Measurements from ENCODE around the gene SDCBP2. TPM values are rescaled to one million over a fixed set of nuclear protein-coding genes. Genes with fewer than 3 reads are reported as not detected.
A peak's percentile ranks its signal among the peaks of the same experiment; 100 is the strongest.
"Not testable (repeated sequence)": the region's sequence is repeated elsewhere in the genome, so short reads cannot be mapped to it uniquely, and the experiment has no call there.

The SDCBP2 gene
- total RNA-seq, 4 donors from 2014 or later, result 29.7 to 361 (median 306) TPM

DNA sequence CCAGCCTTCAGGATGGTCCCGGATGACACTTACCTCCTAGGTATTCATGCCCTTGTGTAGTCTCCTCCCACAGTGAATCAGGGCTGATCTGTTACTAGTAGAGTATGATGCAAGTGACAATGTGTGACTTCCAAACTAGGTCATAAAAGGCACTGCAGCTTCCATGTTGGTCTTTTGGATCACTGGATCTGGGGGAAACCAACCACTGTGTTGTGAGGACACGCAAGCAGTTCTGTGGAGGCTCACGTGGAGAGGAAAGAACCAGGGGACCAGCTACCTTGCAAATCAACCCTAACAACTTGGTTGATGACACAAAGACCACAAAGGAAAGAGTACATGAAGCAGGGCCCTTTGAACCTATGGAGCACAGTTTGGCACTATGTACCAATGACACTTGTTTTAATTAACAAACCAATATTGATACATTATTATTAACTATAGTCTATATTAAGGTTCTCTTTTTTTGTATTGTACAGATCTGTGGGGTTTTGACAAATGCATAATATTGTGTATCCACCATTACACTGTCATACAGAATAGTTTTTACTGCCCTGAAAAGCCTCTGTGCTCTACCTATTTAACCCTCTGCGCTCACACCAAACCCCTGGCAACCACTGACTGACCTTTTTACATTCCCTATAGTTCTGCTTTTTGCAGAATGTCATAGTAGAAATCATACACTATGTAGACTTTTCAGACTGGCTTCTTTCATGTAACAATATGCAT lies 16.3 kb upstream of the SDCBP2 start:
- H3K27me3 ChIP-seq, result no peaks in the 10 kb centered on the region
- TF ChIP-seq, protein P1, sequence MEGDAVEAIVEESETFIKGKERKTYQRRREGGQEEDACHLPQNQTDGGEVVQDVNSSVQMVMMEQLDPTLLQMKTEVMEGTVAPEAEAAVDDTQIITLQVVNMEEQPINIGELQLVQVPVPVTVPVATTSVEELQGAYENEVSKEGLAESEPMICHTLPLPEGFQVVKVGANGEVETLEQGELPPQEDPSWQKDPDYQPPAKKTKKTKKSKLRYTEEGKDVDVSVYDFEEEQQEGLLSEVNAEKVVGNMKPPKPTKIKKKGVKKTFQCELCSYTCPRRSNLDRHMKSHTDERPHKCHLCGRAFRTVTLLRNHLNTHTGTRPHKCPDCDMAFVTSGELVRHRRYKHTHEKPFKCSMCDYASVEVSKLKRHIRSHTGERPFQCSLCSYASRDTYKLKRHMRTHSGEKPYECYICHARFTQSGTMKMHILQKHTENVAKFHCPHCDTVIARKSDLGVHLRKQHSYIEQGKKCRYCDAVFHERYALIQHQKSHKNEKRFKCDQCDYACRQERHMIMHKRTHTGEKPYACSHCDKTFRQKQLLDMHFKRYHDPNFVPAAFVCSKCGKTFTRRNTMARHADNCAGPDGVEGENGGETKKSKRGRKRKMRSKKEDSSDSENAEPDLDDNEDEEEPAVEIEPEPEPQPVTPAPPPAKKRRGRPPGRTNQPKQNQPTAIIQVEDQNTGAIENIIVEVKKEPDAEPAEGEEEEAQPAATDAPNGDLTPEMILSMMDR (IDR thresholded peaks at IDR 0.05), result no peak
- TF ChIP-seq POLR2A (IDR thresholded peaks at IDR 0.05), result no peak
- no peaks in the 10 kb centered on the region for H3K4me1 ChIP-seq
- H3K9me3 ChIP-seq, result no peaks in the 10 kb centered on the region
- no peak for DNase-seq
- H3K4me3 ChIP-seq, result no peak overlapping the region
- H3K36me3 ChIP-seq, result no peaks in the 10 kb centered on the region
- H3K27ac ChIP-seq, result no peak overlapping the region

DNA sequence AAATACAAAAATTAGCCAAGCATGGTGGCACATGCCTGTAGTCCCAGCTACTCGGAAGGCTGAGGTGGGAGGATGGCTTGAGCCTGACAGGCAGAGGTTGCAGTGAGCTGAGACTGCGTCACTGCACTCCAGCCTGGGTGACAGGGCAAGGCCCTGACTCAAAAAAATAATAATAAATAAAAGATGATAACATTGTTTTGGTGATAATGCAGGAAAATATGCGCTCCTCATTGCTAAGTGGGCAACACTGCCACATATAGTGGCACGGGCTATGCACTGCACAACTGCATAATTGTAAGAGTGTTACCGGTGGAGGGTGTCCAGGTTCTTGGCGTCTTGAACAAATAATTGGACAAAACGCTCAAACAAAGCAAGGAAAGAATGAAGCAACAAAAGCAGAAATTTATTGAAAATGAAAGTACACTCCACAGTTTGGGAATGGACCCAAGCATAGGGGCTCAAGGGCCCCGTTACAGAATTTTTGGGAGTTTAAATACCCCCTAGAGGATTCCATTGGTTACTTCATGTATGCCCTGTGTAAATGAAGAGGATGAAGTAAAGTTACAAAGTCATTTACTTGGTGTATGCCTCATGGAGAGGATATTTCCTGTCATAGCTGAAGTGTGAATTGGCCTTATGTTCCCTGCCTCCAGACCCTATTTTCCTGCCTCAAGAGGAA lies 14.6 kb upstream of the SDCBP2 start:
- H3K4me3 ChIP-seq, H3K4me1 ChIP-seq, H3K27ac ChIP-seq, H3K36me3 ChIP-seq, H3K27me3 ChIP-seq, H3K9me3 ChIP-seq, DNase-seq: not testable (repeated sequence)

DNA sequence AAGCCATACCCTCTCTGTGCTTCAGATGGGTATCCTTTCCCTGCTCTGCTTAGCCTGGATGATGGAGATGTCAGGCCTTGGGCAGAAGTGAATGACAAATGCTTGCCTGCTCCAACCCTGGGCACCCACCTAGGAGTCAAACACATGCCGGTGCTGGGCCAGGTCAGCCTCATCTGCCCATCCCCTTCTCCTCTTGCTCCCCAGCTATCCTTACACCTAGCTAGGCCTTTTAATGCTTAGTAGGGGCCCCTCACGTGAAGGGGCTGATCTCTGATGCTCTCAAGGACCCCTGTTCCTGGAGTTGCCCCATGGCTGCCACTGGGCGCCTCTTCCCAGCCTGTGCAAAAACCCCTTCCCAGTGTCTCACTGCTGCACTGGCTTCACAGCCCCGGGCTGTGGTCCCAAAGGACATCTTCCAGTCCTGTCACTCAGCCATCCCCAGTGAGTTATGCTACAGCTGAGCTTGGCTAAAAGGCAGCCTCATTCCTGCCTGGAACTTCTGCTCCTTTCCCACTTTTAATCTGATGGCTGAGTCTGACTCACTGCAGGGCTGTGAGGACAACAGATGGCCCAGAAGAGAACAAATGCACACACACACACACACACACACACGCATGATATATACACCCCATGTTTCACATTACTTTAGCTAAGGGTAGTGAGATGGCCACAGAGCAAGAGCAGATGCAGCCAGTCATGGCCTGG lies 12.8 kb upstream of the SDCBP2 start:
- H3K4me3 ChIP-seq, result no peak overlapping the region
- DNase-seq, result no peak
- H3K36me3 ChIP-seq, result no peaks in the 10 kb centered on the region
- H3K4me1 ChIP-seq, result peaks cover 0 to 9% (median 0%) of the 10 kb centered on the region in 4 donors
- no peaks in the 10 kb centered on the region for H3K27me3 ChIP-seq
- TF ChIP-seq, protein P1 (IDR thresholded peaks at IDR 0.05), result no peak
- no peak for TF ChIP-seq POLR2A (IDR thresholded peaks at IDR 0.05)
- no peaks in the 10 kb centered on the region for H3K9me3 ChIP-seq
- H3K27ac ChIP-seq, result no peak overlapping the region

DNA sequence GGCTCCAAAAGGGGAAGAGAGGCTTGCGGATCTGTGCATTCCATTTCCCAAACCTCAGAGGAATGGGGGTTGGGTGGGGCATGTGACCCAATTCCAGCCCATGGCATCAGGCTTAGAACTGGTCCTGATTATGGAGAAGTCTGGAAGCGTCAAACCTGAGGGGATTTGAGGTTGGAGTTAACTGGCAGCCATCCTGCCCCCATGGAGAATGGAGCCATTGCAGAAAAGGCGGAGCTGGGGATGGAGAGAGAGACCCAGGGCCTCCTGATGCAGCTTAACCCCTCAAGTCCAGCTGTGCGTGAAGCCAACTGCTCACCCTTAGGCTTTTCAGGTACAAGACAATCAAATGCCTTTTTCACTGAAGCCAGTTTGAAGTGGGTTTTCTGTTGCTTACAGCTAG lies 9.9 kb upstream of the SDCBP2 start:
- no peak for TF ChIP-seq POLR2A (IDR thresholded peaks at IDR 0.05)
- TF ChIP-seq, protein P1 (IDR thresholded peaks at IDR 0.05), result no peak
- Histone ChIP-seq H3K36me3 (no peaks in the 10 kb centered on the region), H3K4me1 (peaks cover 0 to 11% (median 0%) of the 10 kb centered on the region in 4 donors), H3K27me3 (no peaks in the 10 kb centered on the region), H3K27ac (no peak overlapping the region), H3K4me3 (no peak overlapping the region), H3K9me3 (no peaks in the 10 kb centered on the region)
- DNase-seq, result peak in 2 of 3 donors; percentile 4 to 34

DNA sequence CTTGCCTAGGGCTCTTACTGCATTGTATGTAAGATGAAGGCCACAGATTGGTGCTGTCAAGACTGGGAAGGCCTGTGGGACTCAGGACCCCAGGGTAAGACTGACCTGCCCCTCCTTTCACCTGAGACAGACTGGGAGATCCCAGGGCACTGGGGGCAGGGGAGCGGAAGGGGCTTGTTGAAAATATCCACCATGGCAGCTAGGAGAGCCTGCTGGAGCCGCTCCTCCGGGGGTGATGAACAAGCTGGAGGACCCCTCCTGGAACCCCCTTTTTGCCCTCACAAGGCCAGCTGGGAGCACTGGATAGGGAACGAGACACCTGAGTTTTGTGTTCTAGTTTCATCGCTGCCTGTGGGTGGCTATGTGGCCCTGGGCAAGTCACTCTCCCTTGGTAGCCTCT lies 9.2 kb upstream of the SDCBP2 start:
- Histone ChIP-seq H3K27ac (peak overlapping the region in 2 of 4 donors; percentile 9 to 28), H3K4me1 (peaks cover 0 to 11% (median 0%) of the 10 kb centered on the region in 4 donors), H3K9me3 (no peaks in the 10 kb centered on the region), H3K36me3 (no peaks in the 10 kb centered on the region), H3K4me3 (no peak overlapping the region), H3K27me3 (no peaks in the 10 kb centered on the region)
- peak in 1 of 3 donors; percentile 35 for DNase-seq
- no peak for TF ChIP-seq POLR2A (IDR thresholded peaks at IDR 0.05)
- TF ChIP-seq, protein P1 (IDR thresholded peaks at IDR 0.05), result no peak

DNA sequence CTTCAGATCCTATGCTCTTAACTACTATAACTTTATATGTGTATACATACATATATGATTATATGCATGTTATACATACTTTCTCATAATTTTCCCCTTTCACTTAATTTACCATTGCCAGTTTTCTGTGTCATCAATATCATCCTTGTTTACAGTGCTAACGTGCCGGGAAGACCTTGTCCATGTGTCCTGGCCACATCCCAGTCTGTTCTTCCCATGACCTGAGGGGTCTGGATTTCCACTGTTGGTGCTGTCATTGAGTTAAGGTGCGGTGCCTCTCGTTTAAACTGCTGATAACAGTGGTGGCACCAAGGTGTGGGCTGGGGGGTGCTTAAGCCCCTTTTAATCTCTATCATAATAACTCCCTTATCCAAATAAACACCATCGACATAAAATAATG lies 8.5 kb upstream of the SDCBP2 start:
- no peaks in the 10 kb centered on the region for H3K36me3 ChIP-seq
- H3K27me3 ChIP-seq, result no peaks in the 10 kb centered on the region
- DNase-seq, result no peak
- TF ChIP-seq, protein P1 (IDR thresholded peaks at IDR 0.05), result no peak
- no peak for TF ChIP-seq POLR2A (IDR thresholded peaks at IDR 0.05)
- H3K9me3 ChIP-seq, result no peaks in the 10 kb centered on the region
- H3K27ac ChIP-seq, result peak overlapping the region in 2 of 4 donors; percentile 9 to 28
- peaks cover 0 to 11% (median 0%) of the 10 kb centered on the region in 4 donors for H3K4me1 ChIP-seq
- H3K4me3 ChIP-seq, result no peak overlapping the region

Data from Peyer's patch (tissue), 4 donors.